HTR-8/SVneo (cell line): ENCODE data around the gene AGTRAP.

Source experiments
- DNase-seq: peaks from one replicate; pipeline ENCODE4 v3.0.0; 2011; ENCODE audit warnings: low spot score, mixed read lengths; ENCODE audit not compliant: insufficient read length
- FAIRE-seq: peaks from 2 replicates; lab custom pipeline; 2011; peaks lifted over from hg19 to GRCh38; lab: Jason Lieb, UNC

AGTRAP gene

DNA sequence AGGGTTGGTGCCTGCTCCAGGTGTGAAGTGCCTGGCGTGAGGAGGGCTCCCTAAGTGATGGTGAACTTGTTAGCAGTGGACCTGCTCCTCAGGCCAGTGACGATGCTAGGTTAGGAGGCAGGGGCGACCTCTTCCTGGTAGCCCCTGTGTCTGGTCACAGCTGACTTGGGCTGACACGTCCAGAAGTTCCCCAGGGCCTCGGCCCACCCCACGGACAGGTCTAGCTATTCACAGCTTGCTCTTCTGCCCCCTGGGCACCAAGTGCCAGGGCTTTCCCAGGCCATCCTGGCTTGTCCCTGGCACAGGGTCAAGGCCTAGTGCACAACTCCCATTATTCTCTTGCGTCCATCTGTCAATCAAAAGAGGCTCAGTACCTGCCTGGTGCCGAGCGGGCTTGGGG is 15.2 kb downstream of the AGTRAP start:
- no peak for FAIRE-seq
- DNase-seq: no peak

DNA sequence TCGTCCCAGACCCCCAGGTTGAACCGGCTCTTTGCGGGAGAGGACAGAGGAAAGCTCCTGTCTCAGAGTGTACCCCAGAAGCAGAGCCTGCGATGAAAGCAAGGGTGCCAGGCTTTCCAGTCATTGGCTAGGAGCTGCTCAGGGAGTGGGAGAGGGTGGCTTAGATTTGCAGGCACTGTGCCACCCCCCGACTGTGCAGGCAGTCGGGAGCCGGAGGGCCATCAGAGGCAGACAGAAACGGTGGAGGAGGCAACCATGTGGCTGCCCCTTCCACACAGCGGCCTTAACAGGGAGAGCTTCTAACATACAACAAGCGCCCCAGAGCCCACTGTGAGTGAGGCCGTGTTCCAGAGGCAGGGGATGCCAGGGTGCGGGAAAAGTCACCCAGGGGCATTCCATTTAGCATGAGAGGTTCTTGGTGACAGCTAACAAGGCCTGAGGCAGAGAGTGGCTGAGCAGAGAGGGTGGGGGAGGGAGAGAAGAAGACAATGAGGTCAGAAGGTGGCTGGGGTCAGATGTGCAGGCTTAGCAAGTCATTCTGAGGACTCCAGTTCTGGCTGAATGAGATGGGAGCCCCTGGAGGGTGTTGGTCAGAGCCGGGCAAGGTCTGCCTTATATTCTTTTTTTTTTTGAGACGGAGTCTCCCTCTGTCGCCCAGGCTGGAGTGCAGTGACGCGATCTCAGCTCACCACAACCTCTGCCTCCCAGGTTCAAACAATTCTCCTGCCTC is 16.6 kb downstream of the AGTRAP start:
- DNase-seq (no peak), FAIRE-seq (no peak)

DNA sequence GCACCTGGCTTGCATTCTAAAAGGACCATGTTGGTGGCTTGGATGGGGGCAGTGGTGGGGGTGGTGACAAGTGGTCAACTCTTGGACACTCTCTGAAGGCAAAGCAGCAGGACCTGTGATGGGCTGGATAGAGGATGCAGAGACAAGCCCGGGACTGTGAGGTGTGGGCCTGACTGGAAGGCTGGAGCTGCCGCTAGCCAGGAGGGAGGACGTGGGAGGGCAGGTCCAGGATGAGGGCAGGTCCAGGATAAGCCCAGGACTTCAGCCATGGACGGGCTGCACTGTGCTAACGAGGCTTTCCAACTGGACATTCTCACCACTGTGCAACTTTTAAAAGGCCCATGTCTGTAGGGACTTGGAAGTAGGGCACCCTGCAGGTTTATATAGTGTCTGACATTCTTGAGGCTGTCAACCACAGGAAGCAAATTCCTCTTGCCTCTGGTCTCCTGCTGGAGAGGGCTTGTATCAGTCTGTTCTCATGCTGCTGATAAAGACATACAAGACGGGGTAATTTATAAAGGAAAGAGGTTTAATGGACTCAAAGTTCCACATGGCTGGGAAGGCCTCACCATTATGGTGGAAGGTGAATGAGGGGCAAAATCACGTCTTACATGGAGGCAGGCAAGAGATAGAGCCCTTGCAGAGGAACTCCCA is 17.7 kb downstream of the AGTRAP start:
- DNase-seq (no peak), FAIRE-seq (no peak)

DNA sequence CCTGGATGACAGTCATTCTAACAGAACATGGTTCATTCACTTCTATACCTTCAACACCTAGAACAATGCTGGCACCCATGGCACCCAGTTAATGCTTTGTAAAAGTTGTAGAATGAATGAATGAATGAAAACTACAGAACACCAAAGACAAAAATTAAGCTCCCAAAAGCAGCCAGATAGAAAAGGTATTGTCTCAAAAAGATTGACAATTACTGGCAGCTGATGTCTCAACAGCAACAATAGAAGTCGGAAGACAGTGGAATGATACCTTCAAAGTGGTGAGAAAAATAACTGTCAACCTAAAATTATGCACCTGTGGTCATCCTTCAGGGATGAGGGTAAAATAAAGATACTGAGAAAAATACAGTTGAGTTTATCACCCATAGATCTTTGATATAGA is 21.1 kb downstream of the AGTRAP start:
- FAIRE-seq: no peak
- no peak for DNase-seq

DNA sequence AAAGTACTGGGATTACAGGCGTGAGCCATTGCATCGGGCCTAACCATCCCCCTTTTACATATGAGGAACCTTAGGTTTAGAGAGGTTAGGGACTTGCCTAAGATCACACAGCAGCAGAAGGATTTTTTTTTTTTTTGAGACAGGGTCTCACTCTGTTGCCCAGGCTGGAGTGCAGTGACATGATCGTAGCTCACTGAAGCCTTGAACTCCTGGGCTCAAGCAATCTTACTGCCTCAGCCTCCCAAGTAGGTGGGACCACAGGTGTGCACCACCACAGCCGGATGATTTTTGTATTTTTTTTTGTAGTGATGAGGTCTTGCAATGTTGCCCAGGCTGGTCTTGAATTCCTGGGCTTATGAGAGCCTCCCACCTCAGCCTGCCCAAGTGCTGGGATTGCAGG is 23.9 kb downstream of the AGTRAP start:
- FAIRE-seq (no peak), DNase-seq (no peak)

DNA sequence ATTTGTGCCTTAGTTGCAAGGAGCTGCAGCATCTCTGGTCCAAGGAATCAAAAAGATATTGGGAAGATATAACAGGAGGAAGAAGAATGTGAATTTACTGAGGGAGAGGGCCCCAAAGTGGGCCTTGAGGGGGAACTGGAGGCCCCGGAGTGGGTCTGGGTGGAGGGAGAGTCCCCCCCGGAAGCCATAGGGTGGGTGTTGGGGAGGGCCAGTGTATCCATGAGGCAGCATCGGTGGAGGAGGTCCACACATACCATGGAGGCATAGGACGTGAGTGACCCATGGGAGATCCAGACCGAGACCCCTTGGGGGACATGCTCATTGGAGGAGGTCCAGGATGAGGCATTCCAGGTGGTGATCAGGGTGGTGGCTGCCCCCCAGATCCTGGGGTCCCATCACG is 25.3 kb downstream of the AGTRAP start:
- DNase-seq (no peak), FAIRE-seq (no peak)

DNA sequence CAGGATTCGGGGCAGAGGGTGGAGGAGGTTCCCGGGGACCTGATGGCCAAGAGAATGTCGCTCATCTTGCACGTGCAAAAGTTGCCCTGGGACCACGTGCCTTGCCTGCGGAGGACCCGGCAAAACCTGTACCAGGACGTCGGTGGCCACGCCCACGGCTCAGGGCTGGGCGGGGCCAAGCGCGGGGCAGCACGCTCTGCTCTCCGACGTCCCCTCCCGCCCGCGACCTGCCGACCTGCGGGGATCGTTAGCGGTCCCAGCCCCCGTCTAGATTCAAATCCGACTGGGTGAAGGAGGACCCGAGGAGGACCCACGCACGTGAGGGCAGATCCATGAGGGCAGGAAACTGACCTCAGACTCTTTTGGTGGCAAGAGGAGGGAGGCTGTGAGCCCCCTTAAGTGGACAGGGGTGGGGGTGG is 26.1 kb downstream of the AGTRAP start, which contains the start of gene C1orf167:
Gene C1orf167, plus strand, starts transcription at position 206 of the 419 bp plus-strand sequence. CDS start 2,208 bp downstream, outside the sequence.
- no peak for DNase-seq
- FAIRE-seq: no peak

DNA sequence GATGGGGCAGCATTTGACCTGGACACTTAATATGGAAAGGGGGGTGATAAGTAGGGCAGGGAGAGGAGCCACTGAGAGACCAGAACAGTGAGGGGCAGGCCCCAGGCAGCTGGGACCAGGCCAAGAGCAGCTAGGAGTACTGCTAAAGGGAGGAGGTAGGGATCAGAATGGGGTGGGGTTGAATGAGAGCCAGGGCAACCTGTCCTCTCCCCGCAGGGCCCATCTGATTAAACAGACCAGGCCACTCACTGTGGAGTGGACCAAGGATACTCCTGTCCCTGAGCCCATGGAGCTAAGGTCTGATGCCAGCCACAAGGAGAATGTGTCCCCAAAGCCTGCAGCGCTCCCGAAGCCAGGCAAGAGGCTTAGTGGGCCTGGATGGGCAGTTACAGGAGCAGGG is 28.2 kb downstream of the AGTRAP start:
- FAIRE-seq: no peak

DNA sequence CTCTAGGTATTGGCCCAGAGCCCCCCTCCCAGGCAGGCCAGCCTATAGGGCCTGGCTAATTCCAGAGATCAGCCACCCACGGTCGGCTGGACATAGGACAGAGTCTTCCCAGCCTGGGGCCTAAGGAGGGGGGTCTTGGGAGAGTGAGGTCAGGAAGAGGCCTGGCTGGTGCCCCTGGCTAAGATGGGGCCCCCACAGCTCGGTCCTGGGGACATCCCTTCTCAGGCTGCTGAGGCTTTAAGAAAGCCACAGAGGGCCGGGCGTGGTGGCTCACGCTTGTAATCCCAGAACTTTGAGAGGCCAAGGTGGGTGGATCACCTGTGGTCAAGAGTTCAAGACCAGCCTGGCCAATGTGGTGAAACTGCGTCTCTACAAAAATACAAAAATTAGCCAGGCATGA is 28.6 kb downstream of the AGTRAP start:
- DNase-seq (no peak), FAIRE-seq (no peak)

More for the DNA sequence above, 28.2 kb downstream of the AGTRAP start:
- DNase-seq: no peak

DNA sequence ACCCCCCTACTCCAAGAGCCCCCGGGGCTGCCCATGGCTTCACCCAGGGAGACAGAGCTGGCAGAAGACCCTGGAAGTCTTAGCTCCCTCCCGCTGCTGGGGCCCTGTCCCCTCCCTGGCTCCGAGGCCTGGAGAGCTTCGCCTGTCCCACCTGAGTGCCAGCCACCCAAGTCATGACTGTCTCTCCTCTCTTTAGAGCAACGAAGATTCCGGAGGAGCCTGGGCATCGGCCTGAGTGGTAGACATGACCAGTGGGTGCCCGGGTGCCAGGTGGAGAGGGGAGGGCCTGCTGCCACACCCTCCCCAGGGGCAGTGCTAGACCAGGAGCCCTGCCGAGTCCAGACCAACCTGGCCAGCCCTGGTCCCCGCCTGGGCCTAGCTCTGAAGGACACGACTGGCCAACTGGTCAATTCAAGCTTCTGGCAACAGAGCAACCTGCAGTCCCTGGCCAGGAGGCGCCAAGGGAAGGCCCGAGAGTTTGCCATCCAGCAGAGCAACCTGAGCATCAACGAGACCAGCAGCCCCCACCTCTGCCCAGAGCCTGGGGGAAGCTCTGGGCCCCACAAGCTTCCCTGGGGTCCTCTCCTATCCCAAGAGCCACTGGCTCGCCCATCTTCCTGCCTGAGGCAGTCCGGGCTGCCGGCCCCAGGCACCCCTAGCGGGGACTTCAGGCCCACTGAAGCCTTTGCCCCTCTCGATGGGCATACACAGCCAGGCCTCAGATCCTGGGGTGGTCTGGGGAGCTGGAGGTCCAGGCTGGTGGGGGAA is 29.9 kb downstream of the AGTRAP start:
- FAIRE-seq (no peak), DNase-seq (no peak)

DNA sequence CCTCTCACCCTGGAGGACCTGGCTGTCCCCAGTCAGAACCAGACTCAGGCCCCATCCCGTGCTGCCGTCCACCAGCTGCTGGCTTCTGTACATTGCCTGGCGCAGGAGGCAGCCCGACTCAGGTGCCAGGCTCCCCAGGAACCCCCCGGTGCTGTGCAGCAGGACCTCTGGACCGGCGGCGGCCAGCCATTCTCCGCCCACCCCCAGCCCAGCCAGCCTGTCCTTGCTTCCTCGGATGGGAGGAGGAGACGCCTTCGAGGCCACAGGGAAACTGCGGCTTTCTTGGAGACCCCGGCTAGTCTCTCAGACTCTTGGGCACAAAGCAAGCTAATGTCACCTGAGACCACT is 30.5 kb downstream of the AGTRAP start:
- FAIRE-seq (no peak), DNase-seq (no peak)

DNA sequence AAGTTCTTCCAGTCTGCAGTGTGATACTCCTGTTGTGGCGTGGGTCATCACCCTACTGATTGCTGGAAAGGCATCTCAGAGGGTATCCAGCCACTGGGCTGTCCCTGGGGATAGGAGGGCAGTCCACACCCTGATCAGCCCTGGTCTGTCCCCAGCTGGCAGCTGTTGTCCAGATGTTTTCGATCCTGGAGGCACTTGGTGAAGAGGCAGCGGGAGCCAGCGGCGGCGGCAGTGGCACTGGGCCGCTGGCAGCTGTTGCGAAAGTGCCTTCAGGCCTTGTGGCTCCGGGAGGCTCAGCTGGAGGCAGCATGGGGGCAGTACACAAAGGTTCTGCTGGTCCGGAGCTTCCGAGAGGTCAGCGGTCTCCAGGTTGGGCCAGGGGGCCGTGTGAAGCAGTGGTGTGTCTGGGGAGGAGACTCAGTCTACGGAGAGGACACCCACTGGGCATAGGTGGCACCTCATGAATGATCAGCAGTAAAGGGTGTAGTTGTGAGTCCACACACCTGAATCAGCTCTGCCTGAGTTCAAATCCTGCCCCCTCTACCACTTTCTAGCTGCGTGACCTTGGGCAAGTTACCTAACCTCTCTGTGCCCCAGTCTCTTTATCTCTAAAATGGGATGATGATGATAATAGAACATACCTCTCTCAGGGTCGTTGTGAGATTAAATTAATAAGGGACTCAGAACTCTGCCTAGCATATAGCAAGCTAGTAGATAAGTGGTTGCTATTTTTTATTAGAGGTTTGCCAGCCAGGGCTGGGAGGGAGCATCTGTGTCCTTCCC is 32.2 kb downstream of the AGTRAP start:
- DNase-seq (no peak), FAIRE-seq (no peak)

DNA sequence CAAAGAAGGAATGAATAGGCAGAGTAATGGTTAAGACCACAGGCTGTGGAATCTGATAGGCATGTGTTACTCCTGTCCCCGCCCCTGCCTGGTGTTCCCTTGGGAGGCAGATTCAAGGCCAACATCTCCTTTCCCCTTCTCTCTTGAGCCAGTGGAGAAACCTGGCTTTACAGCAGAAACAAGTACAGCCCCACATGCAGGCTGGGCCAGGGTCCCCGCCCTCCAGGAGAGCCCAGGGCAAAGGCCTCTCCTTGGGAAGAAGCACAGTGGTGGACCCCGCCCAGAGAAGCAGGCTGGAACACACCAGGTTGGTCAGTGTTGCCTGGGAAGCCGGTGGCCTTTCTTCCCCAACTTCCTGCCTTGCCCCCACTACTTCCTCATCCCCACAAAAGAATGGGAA is 32.9 kb downstream of the AGTRAP start:
- DNase-seq (no peak), FAIRE-seq (no peak)

DNA sequence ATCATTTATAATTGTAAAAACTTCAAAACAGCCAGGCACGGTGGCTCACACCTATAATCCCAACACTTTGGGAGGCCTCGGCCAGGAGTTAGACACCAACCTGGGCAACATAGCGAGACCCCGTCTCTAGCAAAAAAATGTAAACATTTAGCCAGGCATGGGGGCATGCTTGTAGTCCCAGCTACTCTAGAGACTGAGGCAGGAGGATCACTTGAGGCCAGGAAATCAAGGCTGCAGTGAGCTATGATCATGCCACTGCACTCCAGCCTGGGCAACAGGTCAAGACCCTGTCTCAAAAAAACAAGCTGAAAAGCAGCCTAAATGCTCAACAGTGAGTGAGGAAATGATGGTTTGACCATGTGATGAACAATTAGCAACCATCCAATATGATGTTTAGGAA is 33.3 kb downstream of the AGTRAP start:
- FAIRE-seq (no peak), DNase-seq (no peak)

DNA sequence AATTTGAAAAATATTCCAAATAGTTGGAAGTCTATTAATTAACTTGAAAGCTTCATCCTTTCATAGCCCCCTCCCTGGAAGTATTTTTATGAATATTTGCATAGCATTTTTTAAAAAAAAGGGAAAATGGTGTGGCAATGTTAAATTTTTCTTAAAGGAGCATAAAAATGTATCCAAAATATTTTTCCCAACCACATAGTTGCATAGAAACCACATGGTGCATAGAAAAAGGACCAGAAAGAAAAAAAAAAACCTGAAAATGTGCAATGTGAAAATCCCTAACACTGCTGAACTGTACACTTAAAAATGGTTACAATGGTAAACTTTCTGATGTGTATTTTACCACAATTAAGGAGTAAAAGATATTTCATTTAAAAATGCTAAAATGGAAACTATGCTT is 34.1 kb downstream of the AGTRAP start:
- DNase-seq (no peak), FAIRE-seq (no peak)

DNA sequence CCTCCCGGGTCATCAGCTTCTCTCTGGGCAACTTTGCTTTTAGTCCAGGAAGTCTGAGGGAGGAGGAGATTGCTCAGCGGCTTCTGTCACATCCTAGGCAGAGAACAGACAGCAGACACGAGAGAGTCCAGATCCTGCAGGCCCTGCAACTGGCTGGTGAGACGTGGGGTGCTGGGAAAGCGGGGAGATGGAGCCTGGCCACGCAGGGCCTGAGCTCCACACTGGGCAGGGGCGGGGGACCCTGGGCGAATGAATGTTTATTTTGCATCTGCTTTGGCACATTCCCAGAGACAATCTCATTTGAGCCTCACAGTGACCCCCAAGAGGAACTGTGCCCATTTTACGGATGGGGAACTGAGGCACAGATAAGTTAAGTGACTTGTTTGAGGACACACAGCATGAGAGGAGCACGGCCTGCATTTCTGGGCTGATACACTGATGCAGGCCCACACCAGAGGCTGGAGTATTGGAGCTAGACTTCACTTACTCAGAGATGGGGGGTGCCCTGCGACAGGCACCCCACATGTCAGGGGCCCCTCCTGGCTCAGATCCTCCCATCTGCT is 35.6 kb downstream of the AGTRAP start:
- DNase-seq (no peak), FAIRE-seq (no peak)

DNA sequence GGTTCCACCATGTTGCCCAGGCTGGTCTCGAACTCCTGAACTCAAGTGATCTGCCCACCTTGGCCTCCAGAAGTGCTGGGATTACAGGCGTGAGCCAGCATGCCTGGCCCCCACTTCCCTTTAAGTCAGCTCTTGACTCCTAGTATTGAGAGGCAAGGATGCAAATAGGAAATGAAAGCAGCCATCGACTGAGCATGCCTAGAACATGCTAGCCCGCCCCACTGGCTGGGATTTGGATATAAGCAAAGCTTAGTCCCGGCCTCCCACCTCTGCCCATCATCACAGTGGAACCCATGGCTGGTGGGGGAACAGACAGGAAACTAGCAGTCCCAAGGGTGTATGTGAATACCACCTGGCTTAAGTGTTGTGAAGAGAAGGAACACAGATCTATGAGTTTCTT is 36.5 kb downstream of the AGTRAP start:
- no peak for FAIRE-seq

DNA sequence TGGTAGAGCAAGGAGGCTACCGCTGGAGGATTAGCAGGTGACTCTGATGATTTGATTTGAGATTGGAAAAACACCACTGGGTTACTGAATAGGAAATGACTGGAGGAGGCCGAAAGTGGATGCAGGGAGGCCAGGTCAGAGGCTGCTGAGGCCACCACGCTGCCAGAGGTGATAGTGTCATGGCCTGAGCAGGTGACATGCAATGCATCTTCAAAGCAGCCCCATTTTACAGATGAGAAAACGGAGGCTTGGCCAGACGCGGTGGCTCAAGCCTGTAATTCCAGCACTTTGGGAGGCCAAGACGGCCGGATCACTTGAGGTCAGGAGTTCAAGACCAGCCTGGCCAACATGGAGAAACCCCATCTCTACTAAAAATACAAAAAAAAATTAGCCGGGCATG is 38.8 kb downstream of the AGTRAP start:
- no peak for FAIRE-seq
- no peak for DNase-seq

More for the DNA sequence above, 36.5 kb downstream of the AGTRAP start:
- no peak for DNase-seq

DNA sequence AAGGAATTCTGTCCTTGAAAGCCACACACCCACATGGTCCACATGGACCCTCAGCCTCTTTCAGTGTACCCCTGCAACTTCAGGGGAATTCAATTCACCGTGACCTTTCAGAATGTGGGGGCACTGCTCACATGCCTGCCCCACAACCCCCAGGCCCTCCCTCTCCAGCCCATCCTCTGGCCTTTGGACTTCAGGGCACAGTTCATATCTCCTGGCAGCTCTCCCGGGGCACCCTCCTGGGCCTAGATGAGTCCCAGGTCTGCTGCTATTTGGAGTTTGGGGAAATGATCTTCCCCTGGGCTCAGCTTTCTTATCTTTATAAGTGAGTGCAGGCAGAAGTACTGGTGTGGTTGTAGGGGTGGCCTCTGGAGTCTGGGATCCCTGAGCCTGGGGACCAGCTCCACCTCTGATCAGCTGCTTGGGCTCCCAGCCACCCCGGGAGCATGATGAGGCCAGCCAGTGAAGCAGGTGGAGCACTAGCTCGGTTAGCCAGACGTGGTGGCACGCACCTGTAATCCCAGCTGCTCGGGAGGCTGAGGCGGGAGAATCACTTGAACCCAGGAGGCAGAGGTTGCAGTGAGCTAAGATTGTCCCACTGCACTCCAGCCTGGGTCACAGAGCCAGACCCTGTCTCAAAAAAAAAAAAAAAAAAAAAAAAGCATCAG is 41.9 kb downstream of the AGTRAP start:
- DNase-seq (no peak), FAIRE-seq (no peak)

DNA sequence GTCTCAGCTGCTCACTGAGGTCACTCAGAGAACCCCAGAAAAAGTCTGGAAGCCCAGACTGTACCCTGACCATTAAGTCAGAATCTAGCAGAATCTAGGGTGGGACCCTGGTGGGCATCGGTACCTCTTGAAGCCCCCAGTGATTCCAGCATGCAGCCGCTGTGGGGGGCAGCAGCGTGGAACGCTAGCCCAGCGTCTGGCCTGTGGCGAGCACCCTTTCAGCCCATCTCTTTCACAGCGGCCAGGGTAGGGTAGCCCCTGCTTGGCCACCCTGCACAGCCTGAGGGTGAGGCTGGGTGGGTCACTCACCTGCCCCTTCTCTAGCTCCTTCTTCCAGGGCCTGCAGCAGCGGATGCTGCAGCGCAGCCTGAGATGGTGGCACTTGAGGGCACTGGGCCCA is 42.4 kb downstream of the AGTRAP start:
- FAIRE-seq (no peak), DNase-seq (no peak)
